IPS-NIHi11 (cell line): Measurements from ENCODE around the gene COPA.

Experiments used
- DNase-seq: peaks from one replicate; pipeline ENCODE4 v3.0.0; 2012; ENCODE audit warnings: mixed read lengths, low spot score

The COPA gene

DNA sequence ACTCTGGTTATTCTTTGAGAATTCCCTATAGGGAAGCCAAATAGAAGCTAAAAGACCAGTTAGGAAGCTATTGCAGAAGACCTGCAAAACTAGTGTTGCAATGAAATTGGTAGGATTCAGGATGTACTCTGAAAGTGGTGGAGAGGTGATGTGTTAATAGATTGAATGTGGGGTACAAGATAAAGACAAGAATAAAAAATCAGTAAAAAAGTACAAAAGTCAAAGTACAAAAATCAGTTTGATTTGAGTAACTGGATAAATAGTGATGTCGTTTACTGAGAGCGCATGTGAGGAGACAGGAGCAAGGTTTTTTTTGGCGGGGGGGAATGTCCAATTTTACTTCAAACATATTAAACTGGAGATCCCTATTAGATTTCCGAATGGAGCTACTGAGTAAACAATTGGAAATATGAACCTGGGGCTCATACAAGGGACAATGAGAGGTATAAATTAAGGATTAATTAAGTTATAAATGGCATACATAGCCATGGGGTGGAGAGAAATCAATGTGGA lies 78.2 kb downstream of the COPA start:
- DNase-seq: no peak

GRCh38 chr1:160261893-160262794 lies 80.9 kb downstream of the COPA start, which contains the start of gene DCAF8:
TSS of gene DCAF8 (minus strand) at chr1:160262549. CDS start at chr1:160244008, 18,541 bp downstream.
- peak; percentile 97 for DNase-seq

DNA sequence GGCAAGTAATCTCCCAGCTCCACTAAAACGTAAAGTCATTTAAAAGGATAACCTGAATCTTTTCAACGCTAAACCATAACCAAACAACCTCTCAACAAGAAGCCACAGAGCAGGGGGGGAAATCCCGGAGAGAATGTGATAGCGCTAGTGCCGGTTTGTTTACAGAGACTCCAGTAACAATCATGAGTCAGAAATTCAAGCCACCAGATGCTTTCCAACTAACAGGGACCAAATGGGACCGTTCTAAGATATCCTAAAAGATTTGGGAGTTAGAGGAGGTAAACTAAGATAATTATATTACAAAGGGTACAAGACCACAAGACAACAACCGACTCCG lies 81.5 kb downstream of the COPA start:
- DNase-seq: peak; percentile 24

- DNase-seq: no peak
Measured at GRCh38 chr1:160260406-160261382, 82.4 kb downstream of the COPA start.

- no peak for DNase-seq
Measured at GRCh38 chr1:160258177-160258798, 84.8 kb downstream of the COPA start.

- DNase-seq: no peak
Measured at GRCh38 chr1:160257411-160258015, 85.5 kb downstream of the COPA start.

DNA sequence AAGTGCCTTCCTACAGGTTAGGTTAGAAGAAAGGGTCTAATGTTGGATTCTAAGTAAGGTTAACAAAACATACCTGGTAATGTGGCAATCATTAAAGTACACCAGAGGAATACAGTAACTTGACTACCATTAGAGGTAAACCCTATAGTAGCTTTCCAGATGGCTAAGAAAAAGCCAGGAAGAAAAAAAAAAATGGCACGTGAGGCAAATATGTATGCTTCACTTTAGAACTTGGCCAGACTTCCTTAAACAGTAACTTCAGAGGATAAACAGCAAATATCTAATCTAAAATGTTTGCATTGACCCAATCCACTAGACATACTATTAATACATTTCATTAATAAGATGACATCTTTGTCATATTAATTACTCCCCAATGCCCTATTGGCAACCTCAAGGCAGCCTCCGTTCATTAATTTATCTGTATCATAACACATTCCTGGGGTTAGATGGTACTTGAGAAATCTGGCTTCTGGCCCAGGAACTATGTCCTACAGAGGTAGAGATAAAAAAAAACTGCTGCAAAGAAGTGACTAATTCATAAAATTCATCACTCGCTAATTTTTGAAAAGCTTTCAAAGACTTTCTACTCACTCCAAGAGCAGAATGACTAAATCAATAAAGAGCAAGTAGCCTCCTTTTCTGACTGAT lies 86.5 kb downstream of the COPA start:
- DNase-seq: no peak

GRCh38 chr1:160255781-160256300 lies 87.2 kb downstream of the COPA start:
- no peak for DNase-seq

- DNase-seq: peak; percentile 71
Measured at GRCh38 chr1:160251687-160252526, 91.1 kb downstream of the COPA start.

DNA sequence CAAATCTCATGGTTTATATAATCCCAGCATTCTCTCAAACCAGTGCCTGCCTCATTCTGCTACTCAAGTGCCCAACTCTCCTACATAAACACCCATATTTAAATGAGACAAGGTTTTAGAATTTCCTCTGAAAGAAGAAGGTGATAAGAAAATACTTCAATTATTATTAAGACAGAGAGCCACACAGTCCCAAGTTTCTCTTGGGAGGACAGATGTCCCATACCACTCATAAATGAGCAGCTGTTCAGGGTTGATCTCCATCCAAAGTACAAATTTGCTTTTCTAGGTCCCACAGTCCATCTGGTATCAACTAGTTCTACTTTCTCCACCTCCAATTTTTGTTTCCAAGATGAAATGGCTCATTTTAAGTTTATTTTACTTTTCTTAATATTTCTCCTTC lies 92.0 kb downstream of the COPA start:
- DNase-seq: no peak

- no peak for DNase-seq
Measured at GRCh38 chr1:160247053-160247452, 96.0 kb downstream of the COPA start.

DNA sequence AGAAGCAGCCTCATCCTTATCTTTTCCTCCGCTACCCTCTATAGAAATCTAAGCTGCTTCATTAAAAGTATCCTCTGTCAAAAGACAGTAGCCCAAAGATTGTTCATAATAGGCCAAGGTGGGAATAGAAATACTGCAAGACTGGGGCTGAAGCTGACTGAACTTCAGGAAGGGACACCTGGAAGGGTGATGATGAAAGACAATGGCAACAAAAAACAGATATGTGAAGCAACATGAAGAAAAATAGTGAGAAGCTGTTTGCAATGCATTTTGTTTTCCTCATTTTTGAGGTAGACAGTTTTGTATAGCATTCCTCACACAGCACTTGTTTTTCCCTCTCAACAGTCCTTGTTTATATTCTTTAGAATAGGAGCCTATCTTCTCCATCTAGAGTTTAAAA lies 97.6 kb downstream of the COPA start:
- DNase-seq: no peak

DNA sequence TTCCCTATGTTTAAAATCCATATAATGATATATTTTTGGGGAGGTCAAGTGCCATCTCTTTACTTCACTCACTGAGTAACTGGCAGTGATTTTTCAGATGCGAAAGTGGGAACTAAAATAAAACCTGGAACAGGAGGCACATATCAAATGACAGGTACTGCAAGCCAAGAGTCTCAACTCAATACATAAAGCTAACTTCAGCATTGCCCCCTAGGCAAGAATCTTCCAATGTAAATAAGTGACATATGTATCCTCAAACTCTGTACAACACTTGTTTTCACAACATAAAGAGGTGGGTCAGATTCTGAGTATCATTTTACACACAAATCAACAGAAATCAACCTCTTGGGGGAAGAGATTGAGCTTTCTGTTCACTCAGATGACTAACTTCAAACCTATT lies 98.8 kb downstream of the COPA start:
- DNase-seq: no peak

GRCh38 chr1:160243767-160244166 lies 99.3 kb downstream of the COPA start:
- DNase-seq: no peak

DNA sequence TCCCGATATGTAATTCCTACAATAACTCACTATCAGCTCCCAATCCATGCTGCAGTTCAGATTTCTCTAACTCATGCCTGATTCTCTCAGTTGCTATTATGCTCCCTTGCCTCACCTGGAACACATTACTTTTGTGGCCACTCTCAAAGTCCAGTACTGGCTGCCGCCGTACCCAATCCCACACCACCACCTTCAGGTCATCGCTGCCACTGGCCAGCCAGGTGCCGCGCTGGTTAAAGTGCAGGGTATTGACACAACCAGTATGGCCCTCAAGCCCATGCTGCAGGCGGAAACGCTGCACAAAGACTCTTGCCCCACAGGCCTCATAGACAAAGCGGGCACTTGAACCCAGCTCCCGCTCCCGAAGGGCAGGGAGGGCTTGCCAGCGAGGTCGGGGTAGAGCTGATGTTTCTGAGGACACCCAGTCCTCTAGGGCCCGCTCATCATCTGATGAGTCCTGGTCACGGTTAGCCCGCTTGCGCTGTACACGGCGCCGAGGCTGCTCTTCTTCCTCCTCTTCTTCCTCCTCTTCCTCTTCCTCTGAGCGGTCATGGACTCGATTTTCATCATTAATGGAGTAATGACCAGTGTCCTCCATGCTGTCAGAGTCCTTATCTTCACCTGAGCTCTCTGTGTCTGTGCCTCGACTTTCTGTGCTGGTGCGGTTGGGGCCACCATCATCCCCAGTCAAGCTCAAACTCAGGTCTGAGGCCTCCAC lies 103.3 kb downstream of the COPA start:
- DNase-seq: no peak
